HepG2 (cell line): Measurements from ENCODE around the gene FGD2. TPM values are rescaled to one million over a fixed set of nuclear protein-coding genes. Genes with fewer than 3 reads are reported as not detected.

Source experiments
- CENPX ChIP-seq: sonication (generic); formaldehyde crosslinking; IDR thresholded peaks from 2 replicates; pipeline ENCODE4 v1.9.0; 2021; ENCODE audit warnings: mild to moderate bottlenecking, missing genetic modification reagents, moderate library complexity
- CREB1 ChIP-seq, 2 experiments: fragments of 450-650 bp in 1 of 2; IDR thresholded peaks; 2 replicates each; pipeline ENCODE4 v1.6.1; 2016 to 2017; ENCODE audit warnings: control low read depth in 1 of 2, mild to moderate bottlenecking in 1 of 2, missing compliant biosample characterization in 1 of 2, missing genetic modification characterization in 1 of 2
- EP300 ChIP-seq, 3 experiments: sonication (generic) in 1 of 3; formaldehyde crosslinking in 1 of 3; IDR thresholded peaks; 2 replicates each; pipeline versions ENCODE4 v1.5.1 to v1.6.1; 2011 to 2020; ENCODE audit warnings: low read depth in 2 of 3, low read length in 2 of 3, borderline replicate concordance in 1 of 3, improper control_type of control experiment in 1 of 3, mild to moderate bottlenecking in 1 of 3, missing genetic modification reagents in 1 of 3, moderate library complexity in 1 of 3
- KDM2A ChIP-seq: sonication (generic); formaldehyde crosslinking; IDR thresholded peaks from 2 replicates; pipeline ENCODE4 v1.4.0; 2020; ENCODE audit warnings: low read depth, missing genetic modification reagents, borderline replicate concordance
- MED13 ChIP-seq: sonication (generic); formaldehyde crosslinking; IDR thresholded peaks from 2 replicates; pipeline ENCODE4 v1.5.0; 2020; ENCODE audit warnings: missing genetic modification reagents
- PATZ1 ChIP-seq: sonication (generic); formaldehyde crosslinking; IDR thresholded peaks from 2 replicates; pipeline ENCODE4 v1.4.0; 2020; ENCODE audit warnings: missing genetic modification reagents
- PAXIP1 ChIP-seq: sonication (generic); formaldehyde crosslinking; conservative IDR thresholded peaks from 2 replicates; pipeline ENCODE4 v1.4.0; 2020; ENCODE audit warnings: mild to moderate bottlenecking, missing genetic modification reagents, moderate library complexity
- RFX1 ChIP-seq: fragments of 450-650 bp; IDR thresholded peaks from 2 replicates; pipeline ENCODE4 v1.6.1; 2017
- ZBTB40 ChIP-seq, 2 experiments: fragments of 450-650 bp in 1 of 2; sonication (generic) in 1 of 2; formaldehyde crosslinking in 1 of 2; IDR thresholded peaks; 2 replicates each; pipeline versions ENCODE4 v1.6.1 to v1.8.0; 2016 to 2022; ENCODE audit warnings: antibody characterized with exemption in 1 of 2, mild to moderate bottlenecking in 1 of 2, missing genetic modification reagents in 1 of 2
- ZNF121 ChIP-seq: sonication (generic); formaldehyde crosslinking; IDR thresholded peaks from 2 replicates; pipeline ENCODE4 v1.5.0; 2020; ENCODE audit warnings: mild to moderate bottlenecking, missing genetic modification reagents
- ZNF260 ChIP-seq: sonication (generic); formaldehyde crosslinking; IDR thresholded peaks from 2 replicates; pipeline ENCODE4 v1.4.0; 2020; ENCODE audit warnings: missing genetic modification reagents, low read depth, mild to moderate bottlenecking, borderline replicate concordance
- polyA plus RNA-seq, 8 experiments: library from polyadenylated mRNA; depleted of rRNA in 3 of 8; stranded (reverse) in 7 of 8; unstranded in 1 of 8; fragments of >200 nt; fragmentation: Illumina TruSeq in 4 of 8; extraction: Trizol in 4 of 8; gene quantifications; 2 replicates each; pipeline versions ENCODE4 v1.2.1 to v1.2.3, GENCODE V29; 2011 to 2016; ENCODE audit warnings: low read depth in 4 of 8, missing spikeins in 1 of 8, mixed read lengths in 1 of 8; ENCODE audit not compliant: insufficient read depth in 1 of 8
- total RNA-seq, 5 experiments: library from RNA; depleted of rRNA; stranded (reverse); fragments of >200 nt; fragmentation: Illumina TruSeq; extraction: Trizol; gene quantifications; 2 replicates each; pipeline ENCODE4 v1.2.3, GENCODE V29; 2016; ENCODE audit warnings: low read depth in 1 of 5

The FGD2 gene
- total and polyA plus RNA-seq, 2 of the 13 experiments (the other 11 are each of a cell fraction or from before 2014, with no cell fraction given) = not detected

- TF ChIP-seq PAXIP1 (CRISPR knock-in tag) = no peak
- no peak for TF ChIP-seq CREB1 (IDR thresholded peaks at IDR 0.05)
- no peak for TF ChIP-seq CREB1 (CRISPR knock-in tag; IDR thresholded peaks at IDR 0.05)
- no peak for TF ChIP-seq ZNF260
- TF ChIP-seq ZBTB40 (IDR thresholded peaks at IDR 0.05) = no peak
- no peak for TF ChIP-seq ZBTB40 (CRISPR knock-in tag; IDR thresholded peaks at IDR 0.05)
- TF ChIP-seq PATZ1 = no peak
- TF ChIP-seq CENPX (CRISPR knock-in tag) = no peak
- TF ChIP-seq EP300 (IDR thresholded peaks at IDR 0.05; ENCODE audit: low read depth in 2 of 2, low read length in 2 of 2) = peak in 1 of 2 experiments; percentile 42; a peak in 1 of 4 replicates
- no peak for TF ChIP-seq EP300 (CRISPR knock-in tag; IDR thresholded peaks at IDR 0.05; ENCODE audit: borderline replicate concordance)
- TF ChIP-seq ZNF121 (CRISPR knock-in tag) = no peak
- no peak for TF ChIP-seq MED13 (CRISPR knock-in tag)
- TF ChIP-seq KDM2A (CRISPR knock-in tag) = 0 out of 2 replicates have a peak, but pooled peaks have one; percentile 5
- no peak for TF ChIP-seq RFX1
These were observed 51.1 kb downstream of the FGD2 start (continued) for GRCh38 chr6:37056439-37057127.
